Measurements from ENCODE around the gene INTS14.
"Not testable (repeated sequence)": the region's sequence is repeated elsewhere in the genome, so short reads cannot be mapped to it uniquely, and the experiment has no call there.

DNA sequence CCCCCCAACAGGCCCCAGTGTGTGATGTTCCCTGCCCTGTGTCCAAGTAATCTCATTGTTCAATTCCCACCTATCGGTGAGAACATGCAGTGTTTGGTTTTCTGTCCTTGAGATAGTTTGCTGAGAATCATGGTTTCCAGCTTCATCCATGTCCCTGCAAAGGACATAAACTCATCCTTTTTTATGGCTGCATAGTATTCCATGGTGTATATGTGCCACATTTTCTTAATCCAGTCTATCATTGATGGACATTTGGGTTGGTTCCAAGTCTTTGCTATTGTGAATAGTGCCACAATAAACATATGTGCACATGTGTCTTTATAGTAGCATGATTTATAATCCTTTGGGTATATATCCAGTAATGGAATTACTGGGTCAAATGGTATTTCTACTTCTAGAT, 5.0 kb upstream of the INTS14 start:
- TF ChIP-seq, protein P1, sequence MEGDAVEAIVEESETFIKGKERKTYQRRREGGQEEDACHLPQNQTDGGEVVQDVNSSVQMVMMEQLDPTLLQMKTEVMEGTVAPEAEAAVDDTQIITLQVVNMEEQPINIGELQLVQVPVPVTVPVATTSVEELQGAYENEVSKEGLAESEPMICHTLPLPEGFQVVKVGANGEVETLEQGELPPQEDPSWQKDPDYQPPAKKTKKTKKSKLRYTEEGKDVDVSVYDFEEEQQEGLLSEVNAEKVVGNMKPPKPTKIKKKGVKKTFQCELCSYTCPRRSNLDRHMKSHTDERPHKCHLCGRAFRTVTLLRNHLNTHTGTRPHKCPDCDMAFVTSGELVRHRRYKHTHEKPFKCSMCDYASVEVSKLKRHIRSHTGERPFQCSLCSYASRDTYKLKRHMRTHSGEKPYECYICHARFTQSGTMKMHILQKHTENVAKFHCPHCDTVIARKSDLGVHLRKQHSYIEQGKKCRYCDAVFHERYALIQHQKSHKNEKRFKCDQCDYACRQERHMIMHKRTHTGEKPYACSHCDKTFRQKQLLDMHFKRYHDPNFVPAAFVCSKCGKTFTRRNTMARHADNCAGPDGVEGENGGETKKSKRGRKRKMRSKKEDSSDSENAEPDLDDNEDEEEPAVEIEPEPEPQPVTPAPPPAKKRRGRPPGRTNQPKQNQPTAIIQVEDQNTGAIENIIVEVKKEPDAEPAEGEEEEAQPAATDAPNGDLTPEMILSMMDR (IDR thresholded peaks at IDR 0.05): not testable (repeated sequence)
- TF ChIP-seq POLR2A (IDR thresholded peaks at IDR 0.05): not testable (repeated sequence)
